Ascending aorta (tissue), 2 donors: Measurements from ENCODE around the gene FABP1. TPM values are rescaled to one million over a fixed set of nuclear protein-coding genes. Genes with fewer than 3 reads are reported as not detected.

Source experiments
- DNase-seq, 2 donors: peaks; one replicate each; pipeline ENCODE4 v3.0.0-alpha.2; 2019; ENCODE audit warnings: low spot score in 2 of 2
- H3K27ac ChIP-seq, 2 donors: fragments of 200-600 bp; sonication (generic); one replicate each; pipeline ENCODE4 v1.5.1; 2016 to 2017; ENCODE audit warnings: mild to moderate bottlenecking in 1 of 2
- H3K27me3 ChIP-seq: fragments of 200-600 bp; sonication (generic); one replicate; pipeline ENCODE4 v1.5.1; 2017
- H3K36me3 ChIP-seq, 2 donors: fragments of 200-600 bp; sonication (generic); one replicate each; pipeline ENCODE4 v1.5.1; 2016
- H3K4me1 ChIP-seq, 2 donors: fragments of 200-600 bp; sonication (generic); one replicate each; pipeline ENCODE4 v1.5.1; 2016 to 2017; ENCODE audit warnings: mild to moderate bottlenecking in 1 of 2
- H3K4me3 ChIP-seq, 2 donors: fragments of 200-600 bp; sonication (generic); one replicate each; pipeline ENCODE4 v1.5.1; 2016 to 2017; ENCODE audit warnings: mild to moderate bottlenecking in 1 of 2
- H3K9me3 ChIP-seq, 2 donors: fragments of 200-600 bp; sonication (generic); one replicate each; pipeline ENCODE4 v1.5.1; 2016
- CTCF ChIP-seq, 3 experiments: fragments of 200-600 bp in 2 of 3; fragments of 450-650 bp in 1 of 3; sonication (generic) in 2 of 3; IDR thresholded peaks; one replicate each; pipeline ENCODE4 v1.5.1; 2016 to 2019; ENCODE audit warnings: antibody characterized with exemption in 3 of 3, mild to moderate bottlenecking in 1 of 3, moderate library complexity in 1 of 3
- intact Hi-C: fragments of 100-400 bp; cut with DNase I; formaldehyde crosslinking; loops from one replicate; pipeline ENCODE4 v1.15.1; 2023
- total RNA-seq: library from RNA; depleted of rRNA; stranded (reverse); fragments of >200 nt; gene quantifications from one replicate; pipeline ENCODE4 v1.1.0, GENCODE V29; 2016

Gene FABP1
- total RNA-seq, 1 donor from 2014 or later: not detected

GRCh38 chr2:88117973-88118372 lies 9.9 kb downstream of the FABP1 start:
- H3K4me3 ChIP-seq: no peak overlapping the region
- no peak for TF ChIP-seq CTCF (IDR thresholded peaks at IDR 0.05)
- H3K27me3 ChIP-seq: no peaks in the 10 kb centered on the region
- DNase-seq: no peak
- no peaks in the 10 kb centered on the region for H3K36me3 ChIP-seq
- H3K4me1 ChIP-seq: no peaks in the 10 kb centered on the region
- no peak overlapping the region for H3K27ac ChIP-seq
- intact Hi-C loops: no loop called here
- no peaks in the 10 kb centered on the region for H3K9me3 ChIP-seq

- Histone ChIP-seq H3K27me3 (no peaks in the 10 kb centered on the region), H3K4me1 (no peaks in the 10 kb centered on the region), H3K9me3 (no peaks in the 10 kb centered on the region), H3K27ac (no peak overlapping the region), H3K36me3 (no peaks in the 10 kb centered on the region), H3K4me3 (no peak overlapping the region)
- DNase-seq: no peak
- TF ChIP-seq CTCF (IDR thresholded peaks at IDR 0.05): no peak
- intact Hi-C loops: no loop called here
Observed at GRCh38 chr2:88116669-88117432, 11.0 kb downstream of the FABP1 start.

GRCh38 chr2:88115825-88116518 lies 11.9 kb downstream of the FABP1 start:
- Histone ChIP-seq H3K27ac (no peak overlapping the region), H3K36me3 (no peaks in the 10 kb centered on the region), H3K27me3 (no peaks in the 10 kb centered on the region), H3K9me3 (no peaks in the 10 kb centered on the region), H3K4me3 (no peak overlapping the region), H3K4me1 (no peaks in the 10 kb centered on the region)
- TF ChIP-seq CTCF (IDR thresholded peaks at IDR 0.05): no peak
- intact Hi-C loops: no loop called here
- DNase-seq: no peak

GRCh38 chr2:88114889-88115288 lies 13.0 kb downstream of the FABP1 start:
- no peaks in the 10 kb centered on the region for H3K4me1 ChIP-seq
- no peak for DNase-seq
- no peaks in the 10 kb centered on the region for H3K9me3 ChIP-seq
- no peak for TF ChIP-seq CTCF (IDR thresholded peaks at IDR 0.05)
- intact Hi-C loops: no loop called here
- no peaks in the 10 kb centered on the region for H3K36me3 ChIP-seq
- no peak overlapping the region for H3K27ac ChIP-seq
- H3K4me3 ChIP-seq: no peak overlapping the region
- no peaks in the 10 kb centered on the region for H3K27me3 ChIP-seq

- no peak for TF ChIP-seq CTCF (IDR thresholded peaks at IDR 0.05)
Observed at GRCh38 chr2:88113069-88113468, 14.8 kb downstream of the FABP1 start.

More at GRCh38 chr2:88113069-88113468, 14.8 kb downstream of the FABP1 start:
- intact Hi-C loops: no loop called here
- Histone ChIP-seq H3K27ac (no peak overlapping the region), H3K4me3 (no peak overlapping the region), H3K4me1 (no peaks in the 10 kb centered on the region), H3K9me3 (no peaks in the 10 kb centered on the region), H3K36me3 (no peaks in the 10 kb centered on the region), H3K27me3 (no peaks in the 10 kb centered on the region)
- DNase-seq: no peak
